Measurements from ENCODE around the gene RARB.

DNA sequence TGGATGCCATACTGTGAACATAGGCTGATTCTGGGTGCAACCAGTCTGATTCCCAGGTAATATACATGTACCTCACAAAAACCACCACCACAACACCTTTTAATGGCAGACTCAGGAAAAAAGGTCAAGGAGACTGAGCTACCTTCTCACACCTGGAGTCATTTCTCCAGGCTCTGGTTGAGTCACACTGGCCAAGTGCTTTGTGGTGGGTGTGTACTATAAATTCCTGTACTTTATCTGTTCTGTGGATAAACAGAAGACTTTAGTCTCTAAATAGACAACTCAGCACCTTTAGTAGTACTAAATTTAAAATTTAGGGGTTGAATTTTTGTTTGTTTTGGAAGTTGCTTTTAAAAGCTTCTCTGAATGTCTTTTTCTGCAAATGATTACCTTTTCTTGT lies 190.0 kb downstream of the RARB start:
- TF ChIP-seq, protein P1, sequence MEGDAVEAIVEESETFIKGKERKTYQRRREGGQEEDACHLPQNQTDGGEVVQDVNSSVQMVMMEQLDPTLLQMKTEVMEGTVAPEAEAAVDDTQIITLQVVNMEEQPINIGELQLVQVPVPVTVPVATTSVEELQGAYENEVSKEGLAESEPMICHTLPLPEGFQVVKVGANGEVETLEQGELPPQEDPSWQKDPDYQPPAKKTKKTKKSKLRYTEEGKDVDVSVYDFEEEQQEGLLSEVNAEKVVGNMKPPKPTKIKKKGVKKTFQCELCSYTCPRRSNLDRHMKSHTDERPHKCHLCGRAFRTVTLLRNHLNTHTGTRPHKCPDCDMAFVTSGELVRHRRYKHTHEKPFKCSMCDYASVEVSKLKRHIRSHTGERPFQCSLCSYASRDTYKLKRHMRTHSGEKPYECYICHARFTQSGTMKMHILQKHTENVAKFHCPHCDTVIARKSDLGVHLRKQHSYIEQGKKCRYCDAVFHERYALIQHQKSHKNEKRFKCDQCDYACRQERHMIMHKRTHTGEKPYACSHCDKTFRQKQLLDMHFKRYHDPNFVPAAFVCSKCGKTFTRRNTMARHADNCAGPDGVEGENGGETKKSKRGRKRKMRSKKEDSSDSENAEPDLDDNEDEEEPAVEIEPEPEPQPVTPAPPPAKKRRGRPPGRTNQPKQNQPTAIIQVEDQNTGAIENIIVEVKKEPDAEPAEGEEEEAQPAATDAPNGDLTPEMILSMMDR (IDR thresholded peaks at IDR 0.05): no peak
- TF ChIP-seq POLR2A (IDR thresholded peaks at IDR 0.05): no peak
